ENCODE results near the gene DUOXA1. TPM values are rescaled to one million over a fixed set of nuclear protein-coding genes. Genes with fewer than 3 reads are reported as not detected.
A peak's percentile ranks its signal among the peaks of the same experiment; 100 is the strongest.
"Not testable (repeated sequence)": the region's sequence is repeated elsewhere in the genome, so short reads cannot be mapped to it uniquely, and the experiment has no call there.

DUOXA1 gene
- total RNA-seq, 1 donor from 2014 or later, result 14.4 TPM

DNA sequence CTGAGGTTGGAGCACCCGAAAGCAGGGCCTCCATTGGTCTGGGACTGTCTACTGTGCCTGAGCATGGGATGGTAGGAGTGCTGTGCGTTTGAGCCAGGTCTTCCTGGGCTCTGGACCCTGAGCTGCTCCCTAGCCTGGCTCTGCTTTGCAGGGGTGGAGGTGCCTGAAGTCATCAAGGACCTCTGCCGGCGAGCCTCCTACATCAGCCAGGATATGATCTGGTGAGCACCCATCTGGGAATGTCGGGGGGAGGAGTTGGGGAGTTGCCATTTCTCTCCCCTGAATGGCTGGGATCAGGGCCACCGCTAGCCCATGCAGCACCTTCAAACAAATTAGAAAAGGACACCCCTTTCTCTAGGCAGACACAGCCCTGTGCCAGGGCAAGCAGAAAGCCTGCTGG, 20.8 kb upstream of the DUOXA1 start:
- no peak for DNase-seq

DNA sequence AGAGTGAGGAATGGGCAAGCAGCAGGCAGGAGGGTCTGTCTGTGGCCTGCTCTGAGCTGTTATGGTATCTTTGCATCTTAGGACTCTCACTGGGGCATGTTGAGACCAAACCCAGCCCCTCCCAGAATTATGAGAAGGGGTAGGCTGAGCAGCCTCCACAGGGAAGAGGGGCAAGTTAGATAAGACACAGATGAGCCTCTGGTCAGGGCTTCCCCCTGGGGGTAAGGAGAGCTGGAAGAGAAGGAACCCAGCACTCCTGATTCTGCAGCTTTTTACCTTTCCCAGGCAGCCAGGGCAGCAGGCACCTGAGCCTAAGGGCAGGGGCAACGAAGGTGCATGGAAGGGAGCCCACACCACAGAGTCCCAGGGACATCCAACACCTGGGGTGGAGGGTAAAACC, 19.4 kb upstream of the DUOXA1 start:
- DNase-seq, result no peak

DNA sequence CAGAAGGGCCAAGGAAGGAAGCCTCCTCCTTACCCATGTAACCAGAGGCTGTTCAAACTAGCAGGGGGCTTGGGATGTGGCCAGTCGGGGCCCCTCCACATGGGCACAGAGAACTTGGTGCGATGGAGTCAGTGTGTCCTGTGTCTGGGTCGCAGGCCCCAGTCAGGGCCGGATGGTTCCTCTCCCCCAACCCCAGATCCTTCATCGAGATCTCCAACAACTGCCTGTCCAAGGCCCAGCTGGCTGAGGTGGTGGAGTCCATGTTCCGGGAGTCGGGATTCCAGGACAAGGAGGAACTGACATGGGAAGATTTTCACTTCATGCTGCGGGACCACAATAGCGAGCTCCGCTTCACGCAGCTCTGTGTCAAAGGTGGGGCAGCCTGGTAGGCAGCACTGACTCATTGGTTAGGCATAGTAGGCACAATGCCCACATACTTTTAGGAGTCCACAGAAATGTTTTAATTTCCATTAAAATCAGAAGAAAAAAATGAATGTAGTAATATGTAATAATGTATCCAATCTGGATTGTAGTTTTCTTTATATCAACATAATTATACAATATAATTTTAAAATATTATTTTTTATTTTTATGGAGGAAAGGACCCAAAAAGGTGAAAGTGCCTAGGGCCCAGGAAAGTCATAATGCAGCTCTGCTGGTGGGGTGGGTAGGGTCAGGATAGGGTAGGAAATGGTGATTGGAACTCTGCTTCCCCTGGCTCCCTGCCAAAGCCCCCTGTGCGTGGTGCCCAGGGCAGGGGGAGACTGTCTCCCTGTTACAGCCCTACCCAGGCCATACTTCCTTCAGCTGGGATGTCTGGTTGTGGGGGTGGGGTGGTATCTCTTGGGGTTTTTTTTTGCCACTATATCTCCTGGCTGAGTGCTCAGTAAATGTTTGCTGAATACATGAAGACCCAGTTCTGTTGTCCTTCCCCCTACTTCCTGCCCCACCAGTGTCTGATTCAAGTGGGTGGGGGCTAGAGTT, 18.7 kb upstream of the DUOXA1 start:
- no peak for DNase-seq

DNA sequence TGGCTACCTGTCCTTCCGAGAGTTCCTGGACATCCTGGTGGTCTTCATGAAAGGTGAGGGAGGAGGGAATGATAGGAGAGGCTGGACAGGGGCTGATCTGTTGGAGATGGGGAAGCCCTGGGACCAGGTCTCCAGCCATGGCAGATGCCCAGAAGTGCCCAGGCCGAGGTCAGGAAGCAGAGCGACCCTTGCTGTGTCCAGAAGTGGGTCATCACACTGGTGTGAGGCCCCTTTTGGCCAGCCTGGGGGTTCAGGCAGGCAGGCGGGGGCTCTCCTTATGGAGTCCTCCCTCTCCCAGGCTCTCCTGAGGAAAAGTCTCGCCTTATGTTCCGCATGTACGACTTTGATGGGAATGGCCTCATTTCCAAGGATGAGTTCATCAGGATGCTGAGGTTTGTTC, 17.9 kb upstream of the DUOXA1 start:
- no peak for DNase-seq

DNA sequence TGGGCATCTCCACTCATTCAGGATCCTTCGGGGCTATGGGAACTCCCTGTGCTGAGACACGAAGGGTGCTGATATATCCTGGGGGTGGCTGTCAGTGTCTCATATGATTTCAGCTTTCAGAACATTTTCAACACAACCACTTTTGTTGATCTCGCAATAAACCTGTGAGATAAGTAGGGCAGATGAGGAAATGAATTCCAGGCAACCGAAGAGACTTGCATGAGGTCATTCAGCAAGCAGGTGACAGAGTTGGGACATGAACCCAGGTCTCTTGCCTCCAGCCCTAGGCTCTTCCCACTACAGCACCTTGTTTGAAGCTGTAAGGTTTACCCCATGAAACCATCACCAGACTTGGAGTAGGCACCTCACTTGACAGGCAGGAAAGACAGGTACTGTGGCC, 16.7 kb upstream of the DUOXA1 start:
- DNase-seq, result peak; percentile 14

DNA sequence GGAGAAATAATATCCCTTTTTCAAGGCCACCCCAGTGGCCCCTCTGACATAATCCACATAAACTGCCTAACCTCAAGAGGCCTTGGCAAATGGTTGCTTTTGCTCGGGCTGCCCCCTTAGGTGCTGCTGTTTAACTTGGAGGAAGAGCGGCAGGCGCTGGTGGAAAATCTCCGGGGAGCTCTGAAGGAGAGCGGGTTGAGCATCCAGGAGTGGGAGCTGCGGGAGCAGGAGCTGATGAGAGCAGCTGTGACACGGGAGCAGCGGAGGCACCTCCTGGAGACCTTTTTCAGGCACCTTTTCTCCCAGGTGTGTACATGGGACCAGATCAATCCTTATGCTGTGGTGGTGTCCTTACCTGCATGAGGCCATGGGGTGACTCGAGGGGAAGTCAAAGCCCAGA, 15.1 kb upstream of the DUOXA1 start:
- no peak for DNase-seq

DNA sequence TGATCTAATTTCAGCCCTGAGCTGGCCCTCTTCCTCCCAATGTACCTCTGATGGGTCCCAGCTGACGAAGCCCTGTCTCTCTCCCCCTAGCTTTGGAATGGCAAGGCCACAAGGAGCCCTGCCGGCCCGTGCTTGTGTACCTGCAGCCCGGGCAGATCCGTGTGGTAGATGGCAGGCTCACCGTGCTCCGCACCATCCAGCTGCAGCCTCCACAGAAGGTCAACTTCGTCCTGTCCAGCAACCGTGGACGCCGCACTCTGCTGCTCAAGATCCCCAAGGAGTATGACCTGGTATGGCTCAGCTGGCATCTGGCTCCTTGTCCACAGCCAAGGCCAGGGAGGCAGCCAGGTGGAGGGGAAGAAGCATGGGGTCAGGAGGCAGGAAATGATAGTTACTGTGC, 14.3 kb upstream of the DUOXA1 start:
- DNase-seq, result no peak

DNA sequence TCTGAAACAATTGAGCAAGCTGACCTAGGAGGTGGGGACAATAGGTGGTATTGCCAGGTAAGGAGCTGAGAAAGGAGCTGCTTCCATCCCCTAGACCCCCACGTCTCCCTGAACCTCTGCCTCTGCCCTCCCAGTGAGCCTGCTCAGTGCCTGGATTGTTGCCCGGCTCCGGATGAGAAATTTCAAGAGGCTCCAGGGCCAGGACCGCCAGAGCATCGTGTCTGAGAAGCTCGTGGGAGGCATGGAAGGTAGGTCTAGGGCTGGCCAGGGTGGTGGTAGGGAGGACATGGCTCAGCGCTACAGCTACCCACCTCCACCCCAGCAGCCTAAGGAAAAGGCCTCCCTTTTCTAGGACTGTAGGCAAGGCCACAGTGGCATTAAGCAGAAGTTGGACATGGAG, 13.4 kb upstream of the DUOXA1 start:
- DNase-seq, result no peak

DNA sequence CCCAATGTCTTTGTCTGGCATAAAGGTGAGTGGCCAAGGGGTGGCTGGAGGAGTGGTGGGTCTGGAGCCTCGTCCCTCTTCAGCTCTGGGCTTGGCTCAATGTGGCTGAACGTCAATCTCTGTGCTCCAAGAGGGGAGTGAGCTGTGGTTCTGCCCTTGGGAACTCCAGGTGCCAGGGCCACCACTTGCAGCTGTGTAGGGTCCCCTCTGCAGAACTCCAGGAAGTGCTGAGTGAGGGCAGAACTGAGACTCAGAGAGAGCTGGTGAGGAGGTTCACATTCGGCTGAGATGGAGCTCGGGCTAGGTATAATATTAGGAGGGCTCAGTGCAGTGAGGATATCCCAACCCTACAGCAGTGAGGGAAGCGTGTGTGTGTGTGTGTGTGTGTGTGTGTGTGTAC, 11.7 kb upstream of the DUOXA1 start:
- DNase-seq, result no peak

DNA sequence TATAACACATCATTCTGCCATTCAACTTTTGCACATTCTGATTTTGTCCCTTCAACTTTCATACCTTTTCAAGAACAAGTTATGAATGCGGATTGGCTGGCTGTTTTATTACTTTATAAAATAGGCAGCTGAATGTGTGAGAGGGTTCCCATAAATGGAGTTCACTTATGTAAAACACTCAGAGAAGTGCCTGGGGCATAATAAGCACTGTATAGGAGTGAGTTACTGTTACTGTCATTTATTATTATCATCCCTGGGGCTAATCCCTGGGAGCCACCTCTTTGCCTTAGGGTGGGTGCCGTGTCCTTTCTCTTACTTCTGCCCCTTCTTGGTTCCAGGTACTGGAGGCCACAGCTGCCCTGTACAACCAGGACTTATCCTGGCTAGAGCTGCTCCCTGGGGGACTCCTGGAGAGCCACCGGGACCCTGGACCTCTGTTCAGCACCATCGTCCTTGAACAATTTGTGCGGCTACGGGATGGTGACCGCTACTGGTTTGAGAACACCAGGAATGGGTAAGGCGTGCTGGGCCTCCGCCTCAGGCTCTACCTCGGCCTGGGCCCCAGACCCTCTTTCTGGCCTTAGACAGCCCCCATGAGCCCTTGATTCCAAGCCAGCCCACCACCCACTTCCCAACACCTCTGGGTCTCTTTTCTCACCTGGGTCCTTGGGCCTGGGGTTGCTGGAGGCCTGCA, 11.0 kb upstream of the DUOXA1 start:
- DNase-seq, result no peak

DNA sequence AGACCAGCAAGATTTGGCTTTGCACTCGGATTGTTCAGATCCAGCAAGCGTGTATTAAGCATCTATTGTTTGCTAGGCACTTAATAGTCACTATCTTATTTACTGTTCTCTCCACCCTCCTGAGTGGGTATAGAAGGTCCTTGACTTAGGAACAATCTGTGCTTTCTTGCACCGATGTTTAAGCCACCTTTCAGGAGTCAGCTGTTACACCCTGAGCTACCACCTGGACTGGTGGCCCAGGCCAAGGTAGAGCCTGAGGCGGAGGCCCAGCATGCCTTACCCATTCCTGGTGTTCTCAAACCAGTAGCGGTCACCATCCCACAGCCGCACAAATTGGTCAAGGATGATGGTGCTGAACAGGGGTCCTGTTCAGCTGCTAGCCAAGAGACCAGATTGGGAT, 10.1 kb upstream of the DUOXA1 start:
- DNase-seq, result no peak

DNA sequence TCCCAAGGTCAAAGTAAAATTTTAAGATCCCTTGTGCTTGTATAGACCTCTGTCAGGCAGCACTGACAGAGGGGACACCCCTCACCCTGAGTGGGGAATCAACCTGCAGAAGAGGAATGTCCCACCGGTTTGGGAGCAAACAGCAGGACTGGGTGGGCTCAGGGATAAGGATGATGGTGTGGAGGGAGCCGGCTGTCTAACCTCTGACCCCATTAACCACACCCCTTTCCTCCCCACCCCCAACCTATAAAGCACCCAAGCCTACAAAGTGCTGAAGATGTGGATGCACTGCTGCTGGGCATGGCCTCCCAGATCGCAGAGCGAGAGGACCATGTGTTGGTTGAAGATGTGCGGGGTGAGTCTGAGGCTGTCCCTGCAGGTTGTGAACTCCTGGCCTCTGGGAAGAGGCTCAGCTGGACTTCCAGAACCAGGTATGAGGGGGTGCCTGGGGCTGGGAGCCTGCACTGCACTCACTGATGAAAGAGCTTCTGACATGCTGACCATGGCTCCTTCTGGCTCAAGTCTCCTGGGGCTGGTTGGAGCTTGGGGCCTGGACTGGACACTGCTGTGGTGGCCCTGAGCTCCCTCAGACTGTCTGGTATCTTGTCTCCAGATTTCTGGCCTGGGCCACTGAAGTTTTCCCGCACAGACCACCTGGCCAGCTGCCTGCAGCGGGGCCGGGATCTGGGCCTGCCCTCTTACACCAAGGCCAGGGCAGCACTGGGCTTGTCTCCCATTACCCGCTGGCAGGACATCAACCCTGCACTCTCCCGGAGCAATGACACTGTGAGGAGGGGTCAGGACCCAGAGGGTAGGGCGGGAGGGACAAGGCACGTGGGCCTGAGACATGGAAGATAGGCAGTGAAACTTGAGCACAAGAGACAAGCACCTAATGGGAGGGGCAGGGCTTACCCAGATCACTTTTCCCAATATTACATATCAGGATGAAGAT, 9.4 kb upstream of the DUOXA1 start:
- DNase-seq, result no peak

DNA sequence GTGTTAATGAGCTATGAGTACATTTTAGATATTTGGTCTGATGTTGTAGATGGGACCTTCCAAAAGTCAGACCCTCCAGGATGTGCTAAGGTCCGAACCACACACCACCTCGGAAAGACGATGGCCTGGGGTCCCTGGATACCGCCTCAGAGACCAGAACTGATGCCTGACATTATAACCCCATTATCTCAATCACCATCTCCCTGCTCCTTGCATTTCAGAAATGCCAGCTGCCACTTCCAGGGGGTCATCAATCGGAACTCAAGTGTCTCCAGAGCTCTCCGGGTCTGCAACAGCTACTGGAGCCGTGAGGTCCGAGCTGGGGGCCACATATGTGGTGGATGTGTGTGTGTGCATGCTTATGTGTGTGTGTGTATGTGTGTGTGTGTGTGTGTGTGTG, 8.0 kb upstream of the DUOXA1 start:
- DNase-seq, result no peak

DNA sequence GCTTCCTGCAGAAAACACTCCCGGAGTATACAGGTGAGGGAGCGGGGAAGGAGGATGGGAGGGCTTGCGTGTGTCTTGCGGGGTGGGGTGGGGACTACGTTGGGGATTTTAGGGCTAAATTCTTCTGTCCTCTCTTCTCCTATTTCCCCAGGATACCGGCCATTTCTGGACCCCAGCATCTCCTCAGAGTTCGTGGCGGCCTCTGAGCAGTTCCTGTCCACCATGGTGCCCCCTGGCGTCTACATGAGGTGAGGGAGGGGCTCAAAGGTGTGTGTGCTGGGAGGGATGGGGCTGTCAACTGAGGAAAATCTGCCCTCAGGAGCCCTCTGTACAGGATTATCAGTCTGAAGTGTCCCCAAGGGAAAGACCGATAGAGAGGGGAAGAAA, 6.7 kb upstream of the DUOXA1 start:
- DNase-seq, result no peak

DNA sequence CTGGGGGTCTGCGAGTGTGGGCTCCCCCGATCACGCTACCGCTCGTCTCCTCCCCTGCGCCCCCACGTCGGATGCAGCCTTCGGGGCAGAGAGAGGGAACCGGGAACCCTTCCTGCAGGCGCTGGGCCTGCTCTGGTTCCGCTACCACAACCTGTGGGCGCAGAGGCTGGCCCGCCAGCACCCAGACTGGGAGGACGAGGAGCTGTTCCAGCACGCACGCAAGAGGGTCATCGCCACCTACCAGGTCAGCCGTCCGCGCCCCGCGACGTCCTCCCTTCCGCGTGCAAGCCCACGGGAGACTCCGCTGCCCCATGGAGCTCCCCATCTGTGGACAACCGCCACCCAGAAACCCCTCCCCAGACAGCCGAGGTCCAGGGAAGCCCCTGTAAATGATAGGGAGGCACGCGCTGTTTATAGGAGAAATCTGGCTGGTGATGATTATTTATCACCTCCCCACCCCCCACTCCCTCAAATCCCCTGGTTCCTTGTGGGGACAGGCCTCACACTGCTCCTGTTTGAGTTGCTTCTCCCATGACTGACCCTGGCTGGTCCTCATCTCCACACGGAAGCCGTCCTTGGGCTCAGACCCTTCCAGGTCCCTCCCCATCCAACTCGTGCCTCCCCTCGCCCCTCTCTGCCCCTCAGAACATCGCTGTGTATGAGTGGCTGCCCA, 6.2 kb upstream of the DUOXA1 start:
- not testable (repeated sequence) for DNase-seq

DNA sequence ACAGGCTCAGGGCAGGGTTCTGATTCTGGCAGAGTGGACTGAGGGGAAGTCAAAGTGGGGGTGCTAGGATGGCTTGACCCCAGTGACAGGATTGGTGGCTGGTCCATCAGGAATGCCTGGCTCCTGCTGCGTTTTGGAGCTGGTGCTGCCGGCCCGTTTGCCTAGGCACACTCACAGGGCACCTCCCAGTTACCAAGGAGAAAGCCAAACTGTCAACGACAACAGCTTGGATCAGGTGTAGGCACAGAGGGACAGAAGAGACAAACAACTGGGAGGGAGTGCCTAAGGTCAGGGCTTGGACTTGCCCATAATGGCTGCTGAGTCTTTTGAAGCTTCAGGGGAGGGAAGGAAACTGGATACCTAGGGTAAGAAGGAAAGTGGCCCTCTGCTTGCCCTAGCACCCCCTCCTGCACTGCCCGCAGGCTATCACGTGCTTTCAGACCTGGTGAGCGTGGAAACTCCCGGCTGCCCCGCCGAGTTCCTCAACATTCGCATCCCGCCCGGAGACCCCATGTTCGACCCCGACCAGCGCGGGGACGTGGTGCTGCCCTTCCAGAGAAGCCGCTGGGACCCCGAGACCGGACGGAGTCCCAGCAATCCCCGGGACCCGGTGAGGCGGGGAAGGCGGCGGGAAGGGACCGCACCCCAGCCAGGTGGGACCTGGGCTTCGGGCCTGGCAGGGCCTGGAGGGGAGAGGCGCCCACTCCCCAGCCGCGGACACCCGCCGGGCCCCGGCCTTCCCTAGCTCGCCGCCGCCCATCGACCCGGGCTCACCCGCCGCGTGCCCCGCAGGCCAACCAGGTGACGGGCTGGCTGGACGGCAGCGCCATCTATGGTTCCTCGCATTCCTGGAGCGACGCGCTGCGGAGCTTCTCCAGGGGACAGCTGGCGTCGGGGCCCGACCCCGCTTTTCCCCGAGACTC, 5.3 kb upstream of the DUOXA1 start:
- no peak for DNase-seq

DNA sequence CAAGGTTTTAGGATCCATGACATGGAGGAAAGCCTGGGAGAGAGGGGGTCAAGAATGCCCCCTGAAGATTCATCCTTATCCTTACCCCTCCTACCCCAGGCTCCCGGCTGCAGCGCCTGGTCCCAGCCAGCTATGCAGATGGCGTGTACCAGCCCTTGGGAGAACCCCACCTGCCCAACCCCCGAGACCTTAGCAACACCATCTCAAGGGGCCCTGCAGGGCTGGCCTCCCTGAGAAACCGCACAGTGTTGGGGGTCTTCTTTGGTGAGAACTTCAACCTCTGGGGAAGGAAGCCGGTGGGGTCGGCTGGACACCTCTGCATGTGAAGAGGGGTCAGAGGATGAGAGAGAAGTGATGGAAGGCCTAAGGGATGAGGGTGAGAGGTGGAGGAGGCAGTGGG, 4.4 kb upstream of the DUOXA1 start:
- no peak for DNase-seq

DNA sequence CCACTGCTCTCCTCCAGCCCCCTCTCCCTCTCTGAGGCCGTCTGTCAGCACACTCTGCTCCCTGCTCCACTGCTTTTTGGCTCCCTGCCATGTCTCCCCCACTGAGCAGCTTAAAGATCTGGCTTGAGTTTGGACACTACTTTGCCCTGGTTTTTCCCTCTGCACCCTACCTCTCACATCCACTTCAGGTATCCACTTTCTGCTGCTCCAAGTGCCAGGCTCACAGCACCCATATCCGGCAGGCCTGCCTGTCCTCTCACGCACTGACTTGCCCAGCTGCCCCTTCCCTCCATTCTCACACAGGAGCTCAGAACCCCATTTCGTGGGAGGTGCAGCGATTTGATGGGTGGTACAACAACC, 3.9 kb upstream of the DUOXA1 start:
- no peak for DNase-seq

DNA sequence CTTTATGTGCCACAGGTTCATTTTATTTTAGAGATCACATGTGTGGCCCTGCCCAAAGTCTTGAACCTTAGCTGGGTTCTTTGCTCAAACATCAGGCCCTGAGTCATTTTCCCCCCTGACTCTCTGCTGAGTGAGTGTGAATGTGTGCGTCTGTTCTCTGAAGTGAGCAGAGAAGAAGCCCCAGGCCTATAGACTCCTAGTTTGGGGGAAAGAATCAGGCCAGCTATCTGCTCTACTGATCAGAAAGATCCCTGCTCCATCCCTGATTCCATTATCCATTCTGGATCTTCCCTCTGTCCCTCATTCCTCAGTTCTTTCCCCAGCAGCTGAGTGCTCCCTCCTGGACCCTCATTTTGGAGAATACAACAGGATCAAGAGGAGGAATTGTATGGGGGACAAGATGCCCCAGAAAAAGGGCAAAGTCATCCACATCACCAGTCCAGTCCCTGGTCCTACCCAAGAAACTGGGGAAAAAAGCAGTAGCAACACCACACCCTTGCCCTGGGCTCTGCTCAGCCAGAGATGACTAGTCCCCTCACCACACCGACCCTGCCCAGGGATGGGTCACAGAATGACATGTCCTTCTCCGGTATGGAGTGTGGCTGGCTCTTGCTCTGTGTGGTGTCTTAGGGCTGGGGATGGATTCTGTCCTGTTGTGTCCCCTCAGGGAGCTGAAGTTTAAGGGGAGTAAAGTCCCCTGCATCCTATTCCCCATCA, 3.3 kb upstream of the DUOXA1 start:
- no peak for DNase-seq

DNA sequence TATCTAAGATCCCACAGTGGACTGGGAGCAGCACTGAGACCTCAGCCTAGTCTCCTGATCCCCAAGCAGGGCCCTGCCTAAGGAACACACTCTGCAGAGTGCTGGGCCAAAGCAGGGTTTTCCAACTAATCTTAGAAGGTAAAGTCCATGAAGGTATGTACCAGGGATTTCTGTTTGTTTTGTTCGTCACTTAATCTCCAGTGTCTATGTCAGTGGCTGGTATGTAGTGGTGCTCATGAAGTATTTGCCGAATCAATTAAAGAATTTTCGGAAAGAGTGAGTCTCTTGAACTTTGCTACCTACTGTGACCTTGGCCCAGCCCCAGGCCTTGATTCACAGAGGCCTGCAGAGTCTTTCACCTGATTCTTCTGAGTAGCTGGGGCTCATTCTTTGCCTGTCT, 1.8 kb upstream of the DUOXA1 start:
- no peak for DNase-seq

Data from skin of body (tissue), 2 donors.